OCI-LY1 (cell line): ENCODE data around the gene SERPINA6.

Experiments
- EZH2 ChIP-seq: fragments of 200-600 bp; sonication (generic), shearing (Covaris generic); IDR thresholded peaks from 2 replicates; pipeline ENCODE4 v1.8.0; 2017; ENCODE audit warnings: borderline replicate concordance, mixed run types, mild to moderate bottlenecking, antibody characterized with exemption, low read length, moderate library complexity, mixed read lengths
- TF ChIP-seq, protein P1 (sequence below): fragments of 200-600 bp; sonication (generic), shearing (Covaris generic); IDR thresholded peaks from 2 replicates; pipeline ENCODE4 v1.5.1; 2017; ENCODE audit warnings: mild to moderate bottlenecking, antibody characterized with exemption, low read length, moderate library complexity, mixed read lengths

GRCh38 chr14:94367347-94368242, 44.5 kb upstream of the SERPINA6 start:
- TF ChIP-seq EZH2: no peak
- TF ChIP-seq, protein P1, sequence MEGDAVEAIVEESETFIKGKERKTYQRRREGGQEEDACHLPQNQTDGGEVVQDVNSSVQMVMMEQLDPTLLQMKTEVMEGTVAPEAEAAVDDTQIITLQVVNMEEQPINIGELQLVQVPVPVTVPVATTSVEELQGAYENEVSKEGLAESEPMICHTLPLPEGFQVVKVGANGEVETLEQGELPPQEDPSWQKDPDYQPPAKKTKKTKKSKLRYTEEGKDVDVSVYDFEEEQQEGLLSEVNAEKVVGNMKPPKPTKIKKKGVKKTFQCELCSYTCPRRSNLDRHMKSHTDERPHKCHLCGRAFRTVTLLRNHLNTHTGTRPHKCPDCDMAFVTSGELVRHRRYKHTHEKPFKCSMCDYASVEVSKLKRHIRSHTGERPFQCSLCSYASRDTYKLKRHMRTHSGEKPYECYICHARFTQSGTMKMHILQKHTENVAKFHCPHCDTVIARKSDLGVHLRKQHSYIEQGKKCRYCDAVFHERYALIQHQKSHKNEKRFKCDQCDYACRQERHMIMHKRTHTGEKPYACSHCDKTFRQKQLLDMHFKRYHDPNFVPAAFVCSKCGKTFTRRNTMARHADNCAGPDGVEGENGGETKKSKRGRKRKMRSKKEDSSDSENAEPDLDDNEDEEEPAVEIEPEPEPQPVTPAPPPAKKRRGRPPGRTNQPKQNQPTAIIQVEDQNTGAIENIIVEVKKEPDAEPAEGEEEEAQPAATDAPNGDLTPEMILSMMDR: no peak
